ENCODE data around the gene SLC26A4.

GRCh38 chr7:107691716-107692115, 31.1 kb downstream of the SLC26A4 start:
- TF ChIP-seq, protein P1, sequence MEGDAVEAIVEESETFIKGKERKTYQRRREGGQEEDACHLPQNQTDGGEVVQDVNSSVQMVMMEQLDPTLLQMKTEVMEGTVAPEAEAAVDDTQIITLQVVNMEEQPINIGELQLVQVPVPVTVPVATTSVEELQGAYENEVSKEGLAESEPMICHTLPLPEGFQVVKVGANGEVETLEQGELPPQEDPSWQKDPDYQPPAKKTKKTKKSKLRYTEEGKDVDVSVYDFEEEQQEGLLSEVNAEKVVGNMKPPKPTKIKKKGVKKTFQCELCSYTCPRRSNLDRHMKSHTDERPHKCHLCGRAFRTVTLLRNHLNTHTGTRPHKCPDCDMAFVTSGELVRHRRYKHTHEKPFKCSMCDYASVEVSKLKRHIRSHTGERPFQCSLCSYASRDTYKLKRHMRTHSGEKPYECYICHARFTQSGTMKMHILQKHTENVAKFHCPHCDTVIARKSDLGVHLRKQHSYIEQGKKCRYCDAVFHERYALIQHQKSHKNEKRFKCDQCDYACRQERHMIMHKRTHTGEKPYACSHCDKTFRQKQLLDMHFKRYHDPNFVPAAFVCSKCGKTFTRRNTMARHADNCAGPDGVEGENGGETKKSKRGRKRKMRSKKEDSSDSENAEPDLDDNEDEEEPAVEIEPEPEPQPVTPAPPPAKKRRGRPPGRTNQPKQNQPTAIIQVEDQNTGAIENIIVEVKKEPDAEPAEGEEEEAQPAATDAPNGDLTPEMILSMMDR (IDR thresholded peaks at IDR 0.05; ENCODE audit: low read depth, low read length, poor library complexity, severe bottlenecking): no peak
- no peak for TF ChIP-seq EZH2phosphoT487 (IDR thresholded peaks at IDR 0.05; ENCODE audit: borderline replicate concordance, low read length)
